Activated T-cell treated with anti-CD3 and anti-CD28 coated beads for 48 hours (primary cell): ENCODE data around the gene PLEKHG5.
A peak's percentile ranks its signal among the peaks of the same experiment; 100 is the strongest.

Experiments used
- DNase-seq: peaks from one replicate; pipeline ENCODE4 v3.0.0-alpha.2; 2020; ENCODE audit warnings: low read depth

Gene PLEKHG5

DNA sequence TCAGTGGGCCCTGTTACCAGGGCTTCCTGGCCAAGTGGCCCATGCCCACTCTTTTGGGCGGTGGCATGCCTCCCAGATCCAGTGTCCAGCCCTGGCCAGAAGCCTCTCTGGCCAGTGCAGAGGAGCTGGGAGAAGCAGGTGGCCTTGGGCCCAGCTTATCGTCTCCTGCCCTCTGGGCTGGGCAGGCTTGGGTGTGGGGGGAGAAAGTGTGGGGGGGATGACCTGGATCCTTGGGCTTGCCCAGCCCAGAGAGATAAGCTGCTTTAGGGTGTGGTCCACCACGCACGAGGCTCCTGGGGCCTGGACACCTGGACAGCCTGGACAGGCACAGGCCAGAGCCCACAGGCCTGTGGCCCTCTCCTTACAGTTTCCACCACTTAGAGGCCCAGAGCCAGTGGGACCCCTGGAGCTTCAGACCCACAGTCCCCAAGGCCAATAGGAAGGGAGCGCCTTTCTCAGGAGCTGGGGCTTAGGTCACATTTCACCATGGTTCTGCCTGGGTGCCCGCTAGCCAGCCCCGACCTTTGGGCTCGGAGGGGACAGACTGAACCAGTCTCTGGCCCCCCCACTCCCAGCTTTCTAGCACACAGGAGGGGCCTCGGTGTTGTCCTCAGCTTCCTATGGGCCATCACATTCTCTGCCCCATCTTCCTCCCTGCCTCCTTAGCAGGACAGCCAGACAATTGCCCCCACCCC is 65.0 kb downstream of the PLEKHG5 start:
- no peak for DNase-seq

DNA sequence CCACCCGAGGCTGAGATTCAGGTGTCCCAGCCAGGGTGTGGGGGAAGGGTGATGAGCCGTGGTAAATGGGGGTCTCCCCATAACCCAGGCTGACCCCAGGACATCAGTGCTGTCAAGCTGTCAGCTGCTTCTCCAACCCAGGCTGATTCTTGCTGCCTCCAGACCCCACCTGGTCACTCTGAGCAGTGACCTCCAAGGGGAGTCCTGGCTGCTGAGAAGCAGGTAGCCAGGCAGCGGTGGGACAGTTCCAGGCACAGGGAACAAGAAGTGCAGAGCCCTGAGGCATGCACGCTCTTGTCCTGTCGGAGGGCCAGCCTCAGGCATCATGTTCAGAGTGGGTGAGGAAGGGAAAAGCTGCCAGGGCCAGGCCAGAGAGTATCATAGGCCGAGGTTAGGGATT is 65.8 kb downstream of the PLEKHG5 start:
- no peak for DNase-seq

GRCh38 chr1:6424619-6425593 is 66.6 kb downstream of the PLEKHG5 start, which contains the start of gene ESPN:
Gene ESPN (plus strand): TSS chr1:6424776. CDS start chr1:6424956, 180 bp downstream.
- DNase-seq, result no peak

DNA sequence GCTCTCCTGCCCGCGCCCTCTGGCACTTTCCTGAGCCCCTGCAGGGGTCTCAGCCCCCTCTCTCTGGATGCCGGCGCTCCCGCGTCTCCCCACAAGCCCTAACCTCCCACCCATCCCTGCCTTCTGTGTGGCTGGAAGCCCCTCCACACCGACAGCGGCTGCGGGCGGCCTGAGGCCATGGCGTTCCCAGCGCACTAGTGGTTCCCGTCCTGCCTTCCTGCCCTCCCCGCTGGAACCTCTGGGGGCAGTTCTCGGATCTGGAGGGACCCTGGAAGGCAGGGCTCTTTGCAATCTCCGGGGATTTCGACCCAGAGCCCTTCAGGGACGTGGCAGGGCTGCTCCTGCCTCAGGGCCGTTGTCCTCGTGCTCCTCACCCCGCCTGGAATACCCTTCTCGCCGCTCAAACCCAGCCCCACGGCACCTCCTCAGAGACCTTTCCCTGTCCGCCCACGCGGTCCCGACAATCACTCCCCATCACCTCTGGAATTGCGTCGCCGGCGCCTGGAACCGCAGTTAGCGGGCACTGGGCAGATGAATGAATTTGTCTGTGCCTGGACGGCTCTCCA is 67.4 kb downstream of the PLEKHG5 start:
- no peak for DNase-seq

GRCh38 chr1:6423321-6423999 is 68.0 kb downstream of the PLEKHG5 start:
- DNase-seq, result peak; percentile 60

- DNase-seq, result no peak
Observed at GRCh38 chr1:6421266-6421665, 70.2 kb downstream of the PLEKHG5 start.

GRCh38 chr1:6420454-6421042 is 70.9 kb downstream of the PLEKHG5 start:
- DNase-seq, result no peak

DNA sequence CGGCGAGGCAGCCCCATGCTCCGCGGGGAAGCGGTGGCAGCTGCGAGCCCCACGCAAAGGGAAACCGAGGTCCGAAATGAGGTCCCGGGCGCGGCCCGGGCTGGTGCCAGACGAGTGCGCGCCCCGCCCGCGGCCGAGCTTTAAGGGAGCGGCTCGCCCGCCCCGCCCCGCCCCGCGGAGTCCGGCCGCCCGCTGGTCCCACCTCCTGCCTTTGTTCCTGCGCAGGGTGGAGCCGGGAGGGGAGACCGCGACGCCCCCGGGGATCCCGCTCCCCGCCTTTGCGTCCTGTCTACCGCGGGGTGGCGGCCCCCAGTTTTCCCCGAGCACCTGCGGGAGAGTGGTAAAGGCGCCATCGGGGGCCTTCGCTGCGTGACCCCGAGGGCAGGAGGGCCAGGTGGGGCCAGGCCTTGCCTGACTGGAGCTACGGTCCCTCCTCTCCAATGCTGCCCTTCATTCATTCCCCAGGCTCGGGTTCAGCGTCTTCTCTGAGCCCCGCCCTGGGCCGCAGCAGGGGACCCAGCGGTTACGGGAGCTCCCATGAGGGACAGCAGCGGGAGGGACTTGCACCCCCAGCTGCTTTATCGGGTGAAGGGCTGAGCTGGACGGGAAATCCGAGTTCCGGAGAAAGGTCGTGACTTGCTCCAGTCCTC is 71.5 kb downstream of the PLEKHG5 start, which contains the start of gene HES2:
TSS of gene HES2 (minus strand) at position 116 of the 650 bp plus-strand sequence. CDS start at position 17, 99 bp downstream.
- no peak for DNase-seq

DNA sequence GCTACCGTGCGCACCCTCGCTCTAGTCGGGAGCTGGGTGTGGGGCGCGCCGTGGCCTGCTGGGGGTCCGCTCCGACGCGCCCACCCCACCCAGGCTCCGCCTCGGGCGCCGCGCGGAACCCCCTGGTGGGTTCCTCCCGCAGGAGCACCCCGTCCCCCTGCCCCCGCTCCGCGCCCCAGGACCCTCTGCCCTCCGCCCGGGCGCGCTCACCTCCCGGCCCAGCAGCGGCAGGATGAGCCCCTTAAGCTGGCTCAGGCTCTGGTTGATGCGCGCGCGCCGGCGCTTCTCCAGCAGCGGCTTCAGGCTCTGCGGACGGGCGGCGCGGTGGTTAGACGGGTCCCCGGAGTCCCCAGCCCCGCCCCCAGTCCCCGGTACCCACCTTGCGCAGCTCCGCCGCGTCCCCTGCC is 72.1 kb downstream of the PLEKHG5 start:
- no peak for DNase-seq

- DNase-seq, result no peak
Observed at GRCh38 chr1:6418668-6419396, 72.6 kb downstream of the PLEKHG5 start.

- no peak for DNase-seq
Observed at GRCh38 chr1:6417961-6418667, 73.4 kb downstream of the PLEKHG5 start.
